Lower leg skin (tissue), 3 donors: ENCODE data around the gene RXRG.

ENCODE experiments used
- CTCF ChIP-seq, 3 donors: fragments of 450-650 bp; IDR thresholded peaks; one replicate each; pipeline ENCODE4 v1.5.1; 2016; ENCODE audit warnings: antibody characterized with exemption in 3 of 3, mild to moderate bottlenecking in 3 of 3, moderate library complexity in 2 of 3
- POLR2A ChIP-seq, 2 donors: fragments of 450-650 bp; IDR thresholded peaks; one replicate each; pipeline ENCODE4 v1.6.1; 2016 to 2017; ENCODE audit warnings: antibody characterized with exemption in 2 of 2, mild to moderate bottlenecking in 1 of 2, moderate library complexity in 1 of 2

DNA sequence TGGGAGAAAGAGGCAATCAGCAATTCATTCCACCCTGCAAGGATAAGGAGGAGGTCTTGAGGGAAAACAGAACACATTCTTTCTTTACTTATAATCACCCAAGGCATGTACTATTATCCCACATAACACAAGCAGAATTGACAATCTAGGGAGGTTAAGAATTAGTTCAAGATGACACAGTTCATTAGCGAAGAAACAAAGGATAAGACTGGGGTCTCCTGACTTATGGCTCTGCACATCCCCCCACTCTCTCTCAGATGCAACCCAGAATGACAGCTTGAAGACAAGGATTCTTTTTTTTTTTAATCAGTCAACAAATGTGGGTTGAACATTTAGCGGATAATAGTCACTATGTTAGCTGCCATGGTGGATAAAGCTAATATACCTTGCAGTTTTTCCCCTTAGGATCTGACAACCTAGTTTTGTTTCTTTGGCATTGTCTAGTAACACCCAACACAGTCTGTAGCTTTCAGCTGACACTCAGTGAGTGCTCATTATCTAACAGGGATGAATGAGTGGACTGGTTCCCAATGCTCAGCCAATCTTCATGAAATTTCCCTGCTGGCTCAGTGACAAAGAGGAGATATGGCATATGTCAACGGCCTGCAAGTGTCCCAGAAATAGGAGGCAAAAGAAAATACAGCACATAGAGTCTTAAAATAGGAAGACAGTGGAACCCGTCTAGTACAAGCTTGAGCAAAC lies 35.1 kb downstream of the RXRG start:
- TF ChIP-seq CTCF (IDR thresholded peaks at IDR 0.05) (no peak), POLR2A (IDR thresholded peaks at IDR 0.05) (no peak)
